ENCODE results near the gene LRP1B.

The LRP1B gene

DNA sequence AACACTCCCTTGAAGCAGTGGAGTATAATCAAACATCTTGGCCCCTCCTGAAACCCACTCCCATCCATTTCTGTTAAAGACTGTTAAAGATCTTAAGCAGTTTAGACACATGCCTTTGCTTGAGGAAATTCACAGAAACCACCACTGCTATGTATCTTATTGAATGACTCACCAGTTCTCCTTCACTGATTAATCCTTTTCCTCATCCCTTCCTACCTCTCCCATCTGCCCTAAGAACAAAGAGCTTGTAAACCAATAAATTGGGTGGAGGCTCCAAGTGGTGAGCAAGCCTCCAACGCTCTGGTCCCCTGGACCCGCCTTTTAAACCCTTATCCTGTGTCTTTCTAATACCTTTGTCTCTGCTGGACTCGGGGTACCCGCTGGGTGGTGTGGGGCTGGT, 746.1 kb downstream of the LRP1B start:
- no peak for DNase-seq

DNA sequence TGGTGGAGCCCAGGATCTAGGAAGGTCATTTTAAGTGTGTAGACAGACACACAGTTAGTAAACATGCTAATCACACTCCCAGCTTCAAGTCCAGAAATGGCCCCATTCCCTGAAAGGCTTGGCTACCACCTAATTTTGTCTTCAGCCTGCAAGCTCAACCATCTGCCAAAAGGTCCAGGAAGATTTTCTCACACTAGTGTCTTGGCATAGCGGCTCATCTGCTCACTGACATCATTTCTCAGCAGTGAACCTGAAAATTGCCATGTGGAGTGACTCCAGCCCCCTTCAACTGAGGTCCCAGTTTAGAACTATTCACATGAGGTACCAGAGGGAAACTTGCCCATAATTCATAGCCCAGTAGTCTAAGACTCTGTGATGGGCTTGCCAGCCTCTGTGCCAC, 748.9 kb downstream of the LRP1B start:
- no peak for DNase-seq

DNA sequence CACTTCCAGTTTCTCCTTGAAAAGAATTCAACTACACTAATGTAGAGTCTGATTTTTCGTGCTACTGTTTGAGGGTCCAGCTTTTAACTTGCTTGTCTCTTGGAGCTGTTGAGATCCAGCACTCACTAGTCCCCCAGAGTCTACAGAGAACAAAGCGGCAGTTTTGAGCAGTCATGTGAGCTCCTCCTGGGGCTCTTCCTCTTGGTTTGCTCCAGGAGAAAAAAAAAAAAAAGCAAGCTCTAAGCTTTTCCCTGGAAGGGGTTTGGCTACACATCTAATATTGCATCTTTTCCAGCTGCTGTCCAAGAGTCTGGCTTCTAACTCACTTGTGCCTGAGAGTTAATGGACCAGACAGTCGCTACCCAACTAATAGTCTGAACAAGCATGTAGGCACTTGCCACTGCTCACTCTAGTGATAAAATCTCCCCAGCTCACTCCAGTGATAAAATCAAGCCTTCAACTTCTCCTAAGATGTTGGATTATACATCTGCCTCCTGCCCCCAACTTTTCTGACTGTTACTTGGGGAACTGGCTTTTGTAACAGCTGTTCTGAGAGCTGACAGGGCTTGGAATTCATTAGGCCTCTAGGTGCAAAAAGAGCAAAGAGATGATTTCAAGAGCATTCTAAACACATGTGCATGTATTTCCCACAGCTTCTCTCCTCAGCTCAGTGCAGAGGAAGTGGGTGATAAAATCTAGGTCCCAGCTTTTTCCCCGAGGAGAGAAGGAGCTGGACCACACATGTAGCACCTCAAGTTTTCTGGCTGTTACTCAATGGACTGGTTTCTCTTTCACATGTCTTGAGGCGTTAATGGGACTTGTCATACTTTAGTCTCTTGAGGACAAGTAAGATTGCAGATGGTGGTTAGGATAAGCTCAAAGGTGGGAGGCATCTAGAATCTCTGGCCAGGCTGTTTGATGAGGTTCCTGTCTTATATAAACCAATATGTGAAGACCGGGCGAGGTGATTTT, 750.5 kb downstream of the LRP1B start:
- no peak for DNase-seq

DNA sequence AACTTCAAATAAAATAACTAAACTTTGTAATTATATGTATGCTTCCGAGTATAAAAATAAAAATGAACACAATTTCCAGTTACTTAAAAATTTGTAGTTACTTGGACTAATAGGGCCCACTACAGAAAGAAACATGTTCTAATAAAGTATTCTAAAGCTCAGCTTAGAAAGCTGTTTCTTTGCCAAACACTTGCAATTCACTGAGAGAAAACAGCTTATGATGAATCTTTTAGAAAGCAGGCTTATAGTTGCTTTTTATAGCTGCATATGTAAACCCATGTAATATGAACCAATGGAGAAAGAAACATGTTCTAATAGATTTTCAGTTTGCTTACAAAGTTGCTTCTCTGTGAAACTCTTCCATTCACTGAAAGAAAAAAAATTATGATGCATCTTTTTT, 766.0 kb downstream of the LRP1B start:
- DNase-seq = no peak

DNA sequence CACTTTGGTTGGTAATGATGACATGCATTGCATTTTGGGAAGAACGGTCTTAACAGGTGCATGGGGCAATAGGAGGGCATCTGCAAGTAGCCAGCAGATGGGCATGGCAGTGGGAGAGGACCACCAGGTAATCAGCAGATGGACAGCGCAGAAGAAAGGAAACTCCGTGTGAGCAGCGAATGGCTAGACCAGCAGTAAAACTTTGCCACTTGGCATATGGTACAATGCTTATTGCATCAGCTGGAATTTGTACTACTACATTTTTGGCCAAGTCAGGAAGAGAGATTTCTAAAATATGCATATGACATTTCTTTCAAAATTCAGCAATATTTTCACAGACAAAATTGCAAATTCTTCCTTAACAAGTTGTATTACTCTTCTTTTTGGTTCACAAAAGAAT, 768.5 kb downstream of the LRP1B start:
- DNase-seq = no peak

DNA sequence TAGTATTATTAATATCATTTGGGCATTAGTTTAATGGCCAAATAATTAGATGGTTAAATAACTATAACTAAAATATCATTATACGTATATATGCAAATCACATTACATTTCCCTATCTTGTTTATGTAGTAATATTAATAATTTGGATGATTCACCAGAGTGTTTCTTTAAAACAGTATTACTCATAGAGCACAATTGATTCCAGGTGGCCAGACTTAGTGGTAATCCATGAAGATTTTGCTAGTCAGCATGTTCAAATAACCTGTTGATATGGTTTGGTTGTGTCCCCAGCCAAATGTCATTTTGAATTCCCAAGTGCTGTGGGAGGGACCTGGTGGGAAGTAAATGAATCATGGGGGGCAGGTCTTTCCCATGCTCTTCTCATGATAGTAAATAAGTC, 782.3 kb downstream of the LRP1B start:
- no peak for DNase-seq

DNA sequence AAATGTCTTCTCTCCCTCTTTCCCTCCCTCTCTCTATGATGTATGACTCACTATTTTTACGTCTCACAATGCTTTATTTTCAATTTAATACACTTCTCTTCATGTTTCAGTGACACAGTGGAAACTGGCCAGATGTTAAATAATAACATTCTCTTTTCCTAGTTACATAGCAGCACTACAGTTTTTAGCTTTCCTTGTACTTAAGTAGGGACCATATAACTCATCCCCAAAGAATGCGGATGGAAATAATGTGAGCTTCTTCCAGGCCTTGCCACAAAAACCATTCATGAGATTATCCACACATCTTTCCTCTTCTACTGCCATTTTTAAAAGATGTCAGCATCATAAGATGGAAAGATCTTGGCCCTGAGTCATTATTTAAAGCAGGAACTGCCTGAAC, 789.4 kb downstream of the LRP1B start:
- no peak for DNase-seq

DNA sequence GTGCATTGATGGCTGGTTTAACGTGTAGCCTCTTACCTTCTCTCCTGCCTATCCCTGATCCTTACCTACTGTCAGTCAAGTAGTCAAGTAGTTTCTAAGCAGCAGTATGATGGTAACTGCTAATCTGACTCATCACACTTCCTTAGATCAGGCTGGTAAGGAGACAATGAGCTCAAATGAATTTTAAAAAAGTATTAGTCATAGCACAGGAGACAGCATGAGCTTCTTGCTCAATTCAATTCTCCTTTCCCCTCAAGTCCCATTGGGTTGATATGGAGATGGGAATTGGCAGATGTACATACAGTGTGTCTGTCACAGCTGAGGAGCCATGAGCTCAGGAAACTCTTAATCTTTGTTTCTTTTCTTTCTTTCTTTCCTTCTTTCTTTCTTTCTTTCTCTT, 799.7 kb downstream of the LRP1B start:
- DNase-seq = no peak

DNA sequence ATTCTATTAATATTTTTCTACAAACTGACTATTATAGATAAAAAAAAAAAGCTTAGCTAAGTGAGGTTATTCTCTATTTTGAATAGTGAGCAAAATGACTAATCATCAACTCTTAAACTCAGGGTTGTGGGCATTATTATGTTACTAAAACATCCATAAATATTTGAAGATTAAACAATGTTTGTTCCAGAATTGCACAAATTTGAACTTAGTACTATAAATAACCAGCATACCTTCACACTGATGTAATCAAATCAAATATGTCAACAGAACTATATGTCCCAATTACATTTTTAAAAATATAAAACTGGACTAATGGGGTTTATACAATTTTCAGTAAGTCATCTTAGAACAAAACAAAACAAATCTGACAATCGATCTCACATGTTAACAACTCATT, 800.9 kb downstream of the LRP1B start:
- DNase-seq = no peak

DNA sequence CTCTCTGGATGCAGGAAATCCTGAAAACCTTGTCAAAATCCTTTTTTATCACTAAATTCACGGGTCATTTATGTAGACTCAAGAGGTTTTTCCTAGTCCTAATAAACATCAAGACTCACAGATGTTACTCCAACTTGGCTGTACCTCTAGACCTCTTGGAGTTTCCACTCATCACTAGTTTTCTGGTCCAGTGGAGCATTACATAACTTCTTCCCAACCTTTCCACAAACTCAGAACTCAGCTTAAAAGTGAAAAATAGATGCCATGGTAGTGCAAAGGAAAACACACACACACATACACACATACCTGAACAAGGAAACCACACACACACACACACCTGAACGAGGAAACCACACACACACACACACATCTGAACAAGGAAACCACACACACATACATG, 807.2 kb downstream of the LRP1B start:
- DNase-seq = no peak

DNA sequence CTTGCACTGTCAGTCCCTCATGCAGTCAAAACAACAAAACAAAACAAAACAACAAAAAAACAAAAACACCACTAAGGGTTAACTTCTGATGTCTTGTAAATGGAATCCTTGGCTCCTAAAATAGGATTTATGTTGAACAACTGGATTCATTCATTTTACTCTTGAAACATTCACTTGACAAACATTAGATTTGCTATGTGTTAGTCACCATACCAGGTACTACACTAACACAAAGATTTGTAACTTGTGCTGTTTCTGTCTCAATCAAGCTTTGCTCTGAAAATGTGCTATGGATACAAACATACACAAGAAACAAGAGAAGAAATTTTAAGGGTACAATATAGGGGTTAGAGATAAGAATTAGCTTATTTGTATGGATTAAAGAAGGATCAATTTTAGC, 812.8 kb downstream of the LRP1B start:
- DNase-seq = no peak

DNA sequence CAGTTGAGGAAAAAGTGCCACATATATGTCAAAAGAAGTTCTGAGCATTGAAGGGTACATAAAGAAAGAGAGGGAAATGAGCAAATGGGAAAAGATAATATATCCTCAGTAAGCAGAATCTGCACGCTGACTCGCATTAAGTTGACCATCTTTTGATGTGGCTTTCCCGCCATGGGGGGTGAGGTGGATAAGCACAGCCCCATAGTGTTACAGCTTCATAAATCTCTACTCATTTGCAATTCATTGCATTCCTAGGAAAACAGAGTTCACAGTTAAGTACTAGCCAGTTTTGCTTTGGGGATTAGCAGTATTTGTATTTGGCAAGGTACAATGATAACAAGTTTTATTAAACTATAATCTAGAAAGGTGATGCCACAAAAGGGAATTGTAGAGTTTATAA, 814.2 kb downstream of the LRP1B start:
- DNase-seq = no peak

DNA sequence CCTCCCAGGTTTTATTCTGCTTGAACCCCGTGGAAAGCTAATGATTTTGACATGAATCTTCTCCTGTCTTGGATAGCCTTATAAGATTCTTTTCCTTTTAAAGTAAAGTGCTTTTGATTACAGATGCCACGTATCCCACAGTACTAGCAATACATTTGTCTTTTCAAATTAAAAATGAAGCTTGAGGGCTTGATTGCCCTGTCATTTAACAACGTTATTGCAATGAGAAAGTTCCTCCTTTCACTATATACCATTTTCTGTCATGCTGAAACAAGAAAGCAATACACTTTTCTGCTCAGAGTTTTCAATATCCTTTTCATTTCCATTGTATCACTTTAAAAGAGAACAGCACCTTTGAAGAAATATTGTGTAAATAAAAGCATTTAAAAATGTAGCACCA, 814.7 kb downstream of the LRP1B start:
- no peak for DNase-seq

DNA sequence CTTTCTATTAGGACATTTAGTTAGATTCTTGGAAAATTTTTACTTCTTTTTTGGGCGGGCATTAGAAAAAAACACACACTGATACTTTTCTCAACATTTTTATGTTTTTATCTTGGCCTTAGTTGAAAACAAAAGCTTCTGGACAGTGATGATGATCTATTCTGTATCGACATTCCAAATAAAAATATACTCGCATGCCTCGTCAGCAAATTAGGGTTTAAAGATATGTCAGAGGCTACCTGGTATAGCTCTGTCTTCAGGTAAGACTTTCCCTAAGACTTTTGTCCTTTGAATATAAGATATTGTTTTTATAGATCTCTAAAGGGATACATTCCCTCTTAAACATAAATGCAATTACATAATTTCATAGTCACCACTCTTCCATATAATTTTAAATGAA, 816.8 kb downstream of the LRP1B start:
- no peak for DNase-seq

DNA sequence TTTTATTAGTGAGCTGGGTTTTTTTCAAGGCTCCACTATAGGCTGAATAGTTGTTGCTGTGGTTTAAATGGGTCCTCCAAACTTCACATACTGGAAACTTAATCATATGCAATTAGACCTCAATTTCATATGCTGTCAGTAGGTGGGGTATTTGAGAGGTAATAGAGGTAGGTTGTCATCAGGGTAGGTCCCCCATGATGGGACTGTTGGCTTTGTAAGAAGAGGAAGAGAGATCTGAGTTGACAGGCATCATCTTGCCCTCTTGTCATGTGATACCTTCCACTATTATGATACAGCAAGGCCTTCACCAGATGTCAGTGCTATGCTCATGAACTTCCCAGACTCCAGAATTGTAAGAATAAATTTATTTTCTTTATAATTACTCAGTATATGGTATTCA, 819.4 kb downstream of the LRP1B start:
- DNase-seq = no peak

DNA sequence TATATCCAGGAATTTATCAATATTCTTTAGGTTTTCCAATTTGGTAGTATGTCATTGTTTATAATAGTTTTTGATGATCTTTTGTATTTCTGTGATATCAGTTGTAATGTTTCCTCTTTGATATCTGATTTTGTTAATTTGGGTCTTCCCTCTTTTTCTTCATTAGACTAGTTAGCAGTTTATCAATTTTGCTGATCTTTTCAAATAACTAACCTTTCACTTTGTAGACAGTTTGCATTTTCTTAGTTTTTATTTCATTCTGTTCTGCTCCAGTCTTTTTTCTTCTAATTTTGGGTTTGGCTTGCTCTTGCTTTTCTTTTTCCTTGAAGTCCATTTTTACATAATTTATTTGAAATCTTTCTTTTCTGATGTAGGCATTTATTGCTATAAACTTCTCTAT, 824.4 kb downstream of the LRP1B start:
- no peak for DNase-seq

DNA sequence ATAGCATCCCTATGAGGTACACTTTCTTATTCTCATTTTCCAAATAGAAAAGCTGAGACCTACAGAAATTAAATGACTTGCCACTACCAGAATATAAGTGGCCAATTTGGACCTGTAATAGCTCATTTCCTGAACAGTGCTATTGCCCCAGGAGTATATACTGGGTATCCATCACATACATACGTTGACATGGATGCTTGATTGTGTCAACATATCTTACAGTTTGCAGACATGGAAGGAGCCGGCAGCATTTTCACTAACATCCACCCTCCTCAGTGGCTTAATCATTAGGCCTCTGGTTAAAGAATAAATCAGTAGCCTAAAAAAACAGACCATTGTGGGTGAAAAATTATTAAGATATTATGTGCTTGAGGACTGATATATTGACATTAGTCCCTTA, 829.3 kb downstream of the LRP1B start:
- DNase-seq = no peak

DNA sequence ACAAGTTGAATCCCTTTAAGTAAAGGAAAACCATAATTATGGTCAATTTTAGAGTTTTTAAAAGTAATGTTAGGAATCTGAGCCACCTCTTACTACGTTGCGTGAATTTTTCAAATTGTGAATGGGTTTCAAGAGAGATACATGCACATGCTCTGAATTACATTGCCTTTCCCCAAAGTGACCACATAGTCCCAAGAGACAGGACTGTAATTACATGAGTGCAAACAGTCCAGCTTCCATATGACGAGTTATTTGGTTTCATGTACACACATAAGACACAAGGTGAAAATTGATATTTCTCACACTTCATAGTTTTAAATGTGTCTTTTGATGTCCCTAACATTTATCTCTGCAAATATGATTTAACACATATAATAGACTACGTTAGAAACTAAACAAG, 850.8 kb downstream of the LRP1B start:
- no peak for DNase-seq

DNA sequence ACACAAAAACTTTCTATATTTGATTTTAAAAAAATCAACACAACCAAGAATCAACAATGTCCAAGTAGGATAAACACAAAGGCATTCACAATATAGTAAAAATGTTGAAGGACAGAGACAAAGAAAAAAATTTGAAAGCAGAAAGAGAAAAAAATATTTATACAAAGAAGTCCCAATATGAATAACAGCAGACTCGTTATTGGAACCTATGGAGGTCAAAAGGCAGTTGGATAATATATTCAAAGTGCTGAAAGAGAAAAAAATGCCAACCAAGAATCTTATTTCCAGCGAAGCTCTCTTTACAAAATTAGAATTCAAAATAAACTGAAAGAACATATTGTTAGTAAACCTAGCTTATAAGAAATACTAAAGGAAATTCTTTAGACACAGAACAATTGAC, 859.5 kb downstream of the LRP1B start:
- DNase-seq = no peak

DNA sequence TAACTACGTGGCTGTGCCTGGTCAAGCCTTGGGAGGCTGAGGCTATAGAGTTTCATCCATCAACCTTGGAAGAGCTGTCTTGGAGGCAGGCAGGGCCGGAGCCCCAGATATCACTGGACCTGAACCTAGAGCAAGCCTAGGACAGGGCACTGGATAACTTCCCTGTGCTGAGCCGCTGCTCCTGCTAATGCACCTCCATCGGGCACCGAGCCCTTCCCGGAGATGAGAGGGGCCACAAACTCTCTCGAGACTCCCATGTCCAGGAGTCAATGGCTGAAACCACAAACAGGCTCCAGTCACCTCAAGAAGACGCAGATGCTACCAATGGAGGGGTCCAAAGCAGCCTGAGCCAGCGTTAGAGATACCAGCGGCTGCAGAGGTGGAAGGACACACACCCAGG, 866.0 kb downstream of the LRP1B start:
- no peak for DNase-seq

DNA sequence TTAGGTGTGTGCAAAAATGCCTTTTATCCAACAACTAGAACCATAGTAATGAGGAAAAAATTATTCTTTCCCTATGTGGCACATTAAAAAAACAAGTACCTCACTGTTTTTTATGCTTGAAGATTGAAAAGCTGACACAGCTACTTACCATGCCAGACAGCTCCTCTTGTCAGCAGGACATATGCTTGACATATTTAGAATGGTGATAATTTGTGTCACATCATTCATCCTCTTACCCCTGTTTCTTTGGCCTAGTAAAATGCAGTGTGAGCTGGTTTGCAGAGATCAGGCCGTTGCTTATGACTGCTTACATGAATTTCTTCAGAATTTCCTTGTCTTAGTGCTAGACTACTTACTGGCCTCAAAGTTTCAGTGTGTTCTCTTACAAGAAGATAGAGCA, 869.9 kb downstream of the LRP1B start:
- DNase-seq = no peak

DNA sequence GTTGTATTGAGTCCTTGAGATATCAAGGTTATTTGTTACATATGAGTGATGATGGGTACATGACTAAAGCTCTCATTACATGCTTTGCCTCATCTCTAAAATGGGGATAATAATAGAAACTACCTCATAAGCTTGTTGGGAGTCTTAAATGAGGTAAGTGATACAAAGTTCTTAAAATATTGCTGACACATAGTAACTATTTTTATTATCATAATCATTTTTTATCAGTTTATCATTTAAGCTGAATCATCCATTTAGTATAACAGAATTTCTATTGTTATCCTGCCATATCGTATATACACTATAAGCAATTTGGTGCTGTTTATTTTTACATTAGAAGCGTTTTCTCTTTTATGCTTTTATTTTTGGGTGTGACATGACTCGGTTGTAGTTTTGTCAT, 871.1 kb downstream of the LRP1B start:
- DNase-seq = no peak

DNA sequence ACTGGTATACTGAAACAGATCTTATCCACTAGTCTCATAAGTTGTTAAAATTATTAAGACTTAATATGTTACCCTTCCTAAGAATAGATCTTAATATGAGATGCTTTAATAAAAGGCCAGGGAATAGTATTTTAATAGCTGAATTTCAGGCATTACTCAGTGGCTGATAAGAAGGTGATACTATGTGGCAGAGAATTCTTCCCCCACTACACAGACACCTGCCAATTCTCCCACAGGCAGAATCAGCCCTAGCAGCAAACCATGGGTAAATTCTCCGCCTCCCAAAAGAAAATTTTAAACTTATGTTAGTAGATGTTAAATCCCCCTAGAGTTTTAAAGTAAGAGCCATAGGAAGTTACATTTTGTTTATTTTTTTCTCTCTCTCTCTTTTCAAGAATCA, 888.8 kb downstream of the LRP1B start:
- no peak for DNase-seq

DNA sequence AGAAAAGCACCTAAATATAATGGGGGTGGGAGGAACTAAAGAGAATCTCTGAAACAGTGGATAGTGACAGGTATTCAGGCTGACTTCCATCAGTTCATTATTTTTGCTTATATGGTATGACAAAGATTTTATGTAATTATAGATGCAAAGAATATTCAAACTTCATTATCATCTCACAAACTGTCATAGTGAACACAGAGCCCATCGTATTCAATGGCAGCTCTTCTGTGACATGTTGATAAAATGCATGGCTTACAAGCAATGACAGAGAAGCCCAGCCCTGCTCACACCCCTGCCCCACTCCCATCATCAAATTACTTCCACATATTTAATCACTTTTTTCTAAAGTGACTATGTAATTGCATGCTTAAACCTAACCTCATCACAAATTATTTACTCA, 904.3 kb downstream of the LRP1B start:
- DNase-seq = no peak

DNA sequence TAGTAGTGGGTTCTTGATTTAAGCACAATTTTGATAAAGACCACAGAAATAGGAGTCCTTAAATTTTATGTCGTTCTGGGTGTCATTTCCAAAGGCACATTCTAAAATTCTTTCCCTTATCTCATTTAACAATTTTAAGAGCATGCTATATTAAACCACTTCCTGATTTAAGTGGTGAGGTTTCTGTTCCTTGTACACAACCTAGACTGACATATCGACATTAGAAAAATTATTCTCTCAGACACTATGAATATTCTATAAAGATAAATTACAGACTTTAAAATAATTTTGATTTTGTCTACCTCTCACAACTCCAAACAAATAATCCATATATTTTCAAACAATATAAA, 923.8 kb downstream of the LRP1B start:
- no peak for DNase-seq

Measured in stimulated activated CD4-positive, alpha-beta T cell treated with anti-CD3 and anti-CD28 coated beads, Interleukin-4, amount 100 ng/mL, for 1 hour (primary cell).